GM15510 (cell line): Measurements from ENCODE around the gene ATP9B.

Experiments used
- POLR2A ChIP-seq: IDR thresholded peaks from 3 replicates; pipeline ENCODE4 v1.6.1; 2011; ENCODE audit warnings: borderline replicate concordance; ENCODE audit not compliant: insufficient read length; ENCODE audit errors: extremely low read depth

Gene ATP9B

DNA sequence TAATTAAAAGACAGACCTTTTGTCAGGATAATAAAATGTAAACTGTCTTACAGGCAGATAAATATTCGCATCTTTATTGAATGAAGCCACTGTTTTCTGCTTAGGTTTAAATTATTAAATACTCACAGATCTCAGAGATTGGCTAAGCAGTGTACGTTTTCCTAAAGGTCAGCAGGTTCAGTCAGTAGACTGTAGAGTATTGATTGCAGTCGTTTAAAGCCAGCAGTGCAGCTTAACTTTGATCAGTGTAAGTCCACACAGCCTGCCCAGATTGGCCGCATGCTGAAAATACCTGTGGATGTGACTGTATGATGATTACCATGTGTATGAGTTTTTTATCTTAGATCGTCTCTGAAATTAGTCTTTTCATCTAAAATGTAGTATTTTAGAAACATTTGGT lies 42.3 kb downstream of the ATP9B start:
- no peak for TF ChIP-seq POLR2A

DNA sequence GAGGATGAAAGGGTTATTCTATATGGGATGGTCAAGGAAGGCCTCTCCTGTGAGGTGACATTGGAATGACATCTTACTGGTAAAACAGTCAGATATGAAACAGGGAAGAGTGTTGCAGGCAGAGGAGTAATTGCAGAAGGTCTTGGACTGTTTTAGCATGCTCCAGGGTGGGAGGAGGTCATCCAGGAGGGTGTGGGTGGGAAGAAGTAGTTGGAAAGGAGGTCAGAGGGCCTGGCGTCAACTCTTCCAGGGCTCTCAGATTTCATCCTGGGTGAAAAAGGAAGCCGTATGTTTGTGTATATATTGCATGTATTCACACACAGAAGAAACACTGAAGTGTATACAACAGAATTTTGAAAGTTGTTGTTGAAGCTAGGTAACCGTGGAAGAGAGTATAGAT lies 48.2 kb downstream of the ATP9B start:
- TF ChIP-seq POLR2A: no peak

DNA sequence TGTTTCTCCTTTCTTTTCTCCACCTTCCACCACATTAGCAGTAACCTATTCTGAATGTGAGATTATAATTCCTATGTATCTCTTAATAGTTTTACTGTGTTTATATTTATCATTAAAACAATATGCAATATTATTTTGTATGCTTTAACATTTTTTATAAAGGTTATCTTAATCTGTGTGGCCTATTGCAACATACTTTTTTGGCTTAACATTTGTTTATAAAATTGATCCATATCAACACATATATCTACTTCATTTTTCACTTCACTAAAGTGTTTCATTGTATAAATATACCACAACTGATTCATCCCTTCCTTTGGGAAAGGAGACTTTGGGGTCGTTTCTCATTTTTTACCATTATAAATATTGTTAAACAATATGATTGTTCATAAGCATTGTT lies 48.6 kb downstream of the ATP9B start:
- no peak for TF ChIP-seq POLR2A

DNA sequence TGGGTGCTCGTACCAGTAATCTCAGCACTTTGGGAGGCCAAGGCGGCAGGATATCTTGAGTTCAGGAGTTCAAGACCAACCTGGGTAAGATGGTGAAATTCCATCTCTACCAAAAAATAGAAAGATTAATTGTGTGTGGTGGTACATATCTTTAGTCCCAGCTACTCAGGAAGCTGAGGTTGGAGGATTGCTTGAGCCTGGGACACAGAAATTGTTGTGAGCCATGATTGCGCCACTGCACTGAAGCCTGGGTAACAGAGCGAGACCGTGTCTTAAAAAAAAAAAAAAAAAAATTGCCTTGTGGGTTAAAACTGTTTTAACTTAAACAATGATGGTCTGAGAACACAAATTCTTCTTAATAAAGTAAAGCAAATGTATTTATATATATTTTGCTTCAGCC lies 49.6 kb downstream of the ATP9B start:
- TF ChIP-seq POLR2A: no peak

DNA sequence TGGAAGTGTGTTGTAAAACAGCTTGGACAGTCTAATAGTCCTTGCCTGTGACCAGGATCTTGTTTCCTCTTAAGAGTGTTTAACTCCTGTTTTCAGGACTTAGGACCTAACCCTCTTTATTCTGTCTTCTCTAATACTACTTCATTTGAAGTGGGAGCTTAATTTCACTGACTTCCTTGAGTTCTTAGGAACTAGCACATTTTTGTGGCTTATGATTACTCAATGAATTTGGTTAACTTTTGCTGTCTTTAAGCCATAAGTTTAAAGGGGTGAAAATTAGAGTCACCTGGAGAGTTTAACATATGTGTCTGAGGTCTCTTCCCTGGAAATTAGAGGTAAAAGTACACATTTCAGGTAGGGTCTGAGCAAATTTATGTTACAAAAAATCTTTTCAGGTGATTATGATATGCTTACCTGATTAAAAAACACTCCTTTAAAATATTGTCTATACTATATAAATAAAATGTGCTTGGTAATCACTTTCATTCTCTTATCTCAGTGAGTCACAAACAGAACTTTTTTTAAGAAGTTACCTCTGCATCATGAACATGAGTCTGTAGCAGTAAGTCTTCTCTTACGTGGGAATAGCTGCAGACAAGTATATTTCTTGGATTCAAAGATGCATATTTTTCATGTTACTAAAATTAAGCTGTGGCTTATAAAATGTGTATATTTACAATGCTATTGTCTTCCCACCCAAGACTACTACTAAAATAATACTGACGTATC lies 52.7 kb downstream of the ATP9B start:
- no peak for TF ChIP-seq POLR2A

DNA sequence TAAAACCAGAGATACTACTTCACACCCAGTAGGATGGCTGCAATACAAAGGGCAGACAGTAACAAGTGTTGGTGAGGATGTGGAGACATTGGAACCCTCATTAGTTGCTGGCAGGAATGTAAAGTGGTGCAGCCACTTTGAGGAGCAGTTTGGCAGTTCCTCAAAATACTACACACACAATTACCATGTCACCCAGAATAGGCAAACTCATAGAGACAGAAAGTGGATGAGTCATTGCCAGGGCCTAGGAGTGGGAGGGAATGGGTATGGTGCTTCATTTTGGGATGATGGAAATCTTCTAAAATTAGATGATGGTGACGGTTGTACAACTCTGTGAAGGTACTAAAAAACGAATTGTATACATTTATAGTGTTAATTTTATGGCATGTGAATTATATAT lies 54.8 kb downstream of the ATP9B start:
- TF ChIP-seq POLR2A: no peak

DNA sequence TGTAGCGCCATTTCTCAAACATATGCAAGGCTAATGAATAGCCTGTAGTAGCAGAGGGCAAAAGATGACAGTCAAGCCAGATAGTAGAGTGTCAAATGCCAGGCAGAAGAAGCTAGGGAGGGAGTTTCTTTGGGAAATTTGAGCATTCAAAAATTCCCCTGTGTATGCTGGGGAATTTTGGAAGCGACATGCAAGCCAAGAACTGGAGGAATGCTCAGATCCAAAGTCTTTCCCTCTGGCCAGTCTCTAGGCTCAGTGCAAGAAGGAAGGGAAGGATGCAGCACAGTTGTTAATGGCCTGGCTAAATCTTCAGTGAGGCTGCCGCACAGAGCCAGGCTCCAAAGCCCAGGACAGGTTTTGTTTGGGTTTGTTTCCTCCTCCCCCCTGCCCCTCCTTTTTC lies 59.9 kb downstream of the ATP9B start:
- no peak for TF ChIP-seq POLR2A

DNA sequence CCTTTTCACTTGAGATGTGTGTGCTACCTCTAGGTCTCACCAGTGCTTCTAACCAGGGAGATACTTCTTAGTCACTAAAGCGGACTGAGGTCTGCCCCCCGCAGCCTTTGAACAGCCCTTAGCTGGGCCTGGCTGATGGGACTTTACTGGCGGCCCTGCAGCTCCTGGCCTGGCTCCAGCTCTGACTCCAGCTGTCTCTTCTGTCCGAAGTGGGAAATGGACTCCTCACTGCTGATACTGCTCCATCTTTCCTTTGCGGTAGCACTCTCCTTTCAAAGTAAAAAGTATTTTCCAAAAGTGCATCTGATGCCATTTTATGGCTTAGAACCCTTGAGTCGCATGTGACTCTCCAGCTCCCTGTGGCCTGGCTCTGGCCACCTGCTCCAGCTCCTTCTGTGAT lies 64.5 kb downstream of the ATP9B start:
- no peak for TF ChIP-seq POLR2A

DNA sequence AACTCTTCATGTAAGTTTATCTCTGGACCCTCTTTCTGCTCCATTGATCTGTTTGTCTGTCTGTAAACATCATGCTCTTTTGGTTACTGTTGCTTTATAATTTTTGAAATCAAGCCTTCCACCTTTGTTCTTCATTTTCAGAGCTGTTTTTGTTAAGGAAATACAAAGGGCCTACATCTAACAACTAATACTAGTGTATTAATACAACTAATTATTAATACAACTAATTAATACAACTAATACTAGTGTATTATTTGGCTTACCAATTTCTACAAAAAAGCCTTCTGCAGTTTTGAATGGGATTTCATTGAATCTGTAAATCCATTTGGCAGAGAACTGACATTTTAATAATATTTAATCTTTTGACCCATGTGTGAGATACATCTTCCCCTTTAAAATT lies 66.7 kb downstream of the ATP9B start:
- no peak for TF ChIP-seq POLR2A

DNA sequence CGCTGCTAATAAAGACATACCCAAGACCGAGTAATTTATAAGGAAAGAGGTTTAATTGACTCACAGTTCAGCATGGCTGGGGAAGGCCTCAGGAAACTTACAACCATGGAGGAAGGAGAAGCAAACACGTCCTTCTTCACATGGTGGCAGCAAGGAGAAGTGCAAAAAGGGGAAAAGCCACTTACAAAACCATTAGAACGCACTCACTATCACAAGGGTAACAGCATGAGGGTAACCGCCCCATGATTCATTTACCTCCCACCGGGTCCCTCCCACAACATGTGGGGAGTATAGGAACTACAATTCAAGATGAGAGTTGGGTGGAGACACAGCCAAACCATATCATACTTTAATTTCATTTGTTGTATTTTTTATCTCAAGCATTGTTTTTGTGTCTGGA lies 67.5 kb downstream of the ATP9B start:
- no peak for TF ChIP-seq POLR2A

DNA sequence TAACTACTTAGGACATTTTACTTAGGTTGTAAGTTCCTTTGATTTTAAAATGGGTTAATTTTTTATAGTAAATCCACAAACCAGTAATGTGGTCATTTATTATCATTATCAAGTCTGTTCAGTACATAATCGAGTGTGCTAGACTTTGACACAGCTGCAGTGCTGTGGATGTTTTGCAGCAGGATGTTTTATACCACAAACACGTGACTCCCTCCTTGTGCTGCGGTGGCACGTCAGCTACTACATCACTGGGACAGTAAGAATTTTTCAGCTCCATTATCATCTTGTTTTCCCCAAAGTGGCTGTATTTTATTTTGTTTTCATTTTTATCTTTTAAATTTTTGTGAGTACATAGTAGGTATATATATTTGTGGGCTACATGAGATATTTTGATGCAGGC lies 70.0 kb downstream of the ATP9B start:
- no peak for TF ChIP-seq POLR2A

DNA sequence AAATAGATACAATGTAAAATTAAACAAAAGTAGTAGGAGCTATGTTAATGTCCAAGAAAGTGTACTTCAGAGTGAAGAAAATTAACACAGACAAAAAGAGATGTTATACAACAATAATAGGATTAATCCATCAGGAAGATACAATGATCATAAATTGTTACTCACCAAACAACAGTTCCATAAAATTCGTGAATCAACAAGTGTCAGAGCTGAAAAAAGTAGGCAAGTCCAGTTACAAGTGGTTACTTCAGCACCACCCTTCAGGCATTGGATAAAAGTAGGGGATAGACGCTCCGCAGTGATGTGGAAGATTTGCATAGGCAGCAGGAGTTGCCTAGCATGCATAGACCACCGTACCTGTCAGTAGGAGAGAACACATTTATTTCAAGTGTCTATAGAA lies 77.8 kb downstream of the ATP9B start:
- TF ChIP-seq POLR2A: no peak

DNA sequence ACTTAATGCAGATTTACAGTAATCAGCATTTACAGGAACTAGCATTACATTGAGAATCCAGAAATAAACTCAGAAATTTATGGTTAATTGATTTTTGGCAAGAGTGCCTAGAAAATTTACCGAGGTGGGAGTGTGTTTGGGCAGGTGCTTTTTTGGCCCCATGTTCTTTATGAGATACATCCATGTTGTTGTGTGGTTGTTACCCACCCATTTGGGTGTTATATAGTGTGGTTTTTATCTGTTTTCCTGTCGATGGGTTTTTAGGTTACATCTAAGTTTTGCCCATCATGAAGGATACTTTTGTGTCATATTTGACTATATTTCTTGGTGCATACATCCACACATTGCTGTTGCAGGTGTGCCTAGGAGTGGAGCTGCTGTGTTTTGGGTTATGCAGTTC lies 82.0 kb downstream of the ATP9B start:
- TF ChIP-seq POLR2A: no peak

DNA sequence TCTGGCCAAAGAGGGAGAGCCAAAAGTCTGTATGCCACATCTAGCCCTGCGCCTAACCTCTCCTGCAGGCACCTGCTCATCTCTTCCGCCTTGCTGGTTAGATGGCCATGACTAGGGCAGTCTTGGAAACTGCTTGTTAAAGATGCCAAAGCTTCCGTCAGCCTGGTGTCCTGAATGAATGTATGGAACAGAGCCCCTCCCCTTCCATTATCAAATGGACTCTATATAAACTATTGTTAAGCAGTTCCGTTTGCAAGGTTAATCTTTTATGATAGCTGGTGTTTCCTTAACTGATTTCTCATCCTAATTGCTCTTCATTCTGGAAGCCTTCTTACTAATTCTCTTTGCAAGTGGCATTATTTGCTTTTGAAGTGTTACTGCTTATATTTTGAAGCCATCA lies 87.1 kb downstream of the ATP9B start:
- TF ChIP-seq POLR2A: no peak

DNA sequence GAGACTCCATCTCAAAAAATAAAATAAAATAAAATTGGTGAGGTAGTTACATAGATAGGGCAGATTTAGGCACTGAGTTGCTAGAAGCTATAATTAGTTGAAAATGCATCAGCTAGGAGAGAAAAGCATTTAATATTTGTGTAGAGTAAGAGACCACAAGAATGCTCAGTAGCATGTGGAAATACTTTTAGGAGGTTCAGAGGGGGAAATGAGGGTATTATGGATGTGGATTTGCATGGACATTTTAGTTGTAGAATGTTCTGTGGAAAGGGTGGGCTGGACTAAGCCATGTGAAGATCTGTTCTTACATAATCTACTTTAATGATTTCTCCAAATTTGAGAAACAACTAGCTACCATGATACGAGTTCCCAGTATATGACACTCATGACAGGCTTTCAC lies 95.5 kb downstream of the ATP9B start:
- TF ChIP-seq POLR2A: no peak

DNA sequence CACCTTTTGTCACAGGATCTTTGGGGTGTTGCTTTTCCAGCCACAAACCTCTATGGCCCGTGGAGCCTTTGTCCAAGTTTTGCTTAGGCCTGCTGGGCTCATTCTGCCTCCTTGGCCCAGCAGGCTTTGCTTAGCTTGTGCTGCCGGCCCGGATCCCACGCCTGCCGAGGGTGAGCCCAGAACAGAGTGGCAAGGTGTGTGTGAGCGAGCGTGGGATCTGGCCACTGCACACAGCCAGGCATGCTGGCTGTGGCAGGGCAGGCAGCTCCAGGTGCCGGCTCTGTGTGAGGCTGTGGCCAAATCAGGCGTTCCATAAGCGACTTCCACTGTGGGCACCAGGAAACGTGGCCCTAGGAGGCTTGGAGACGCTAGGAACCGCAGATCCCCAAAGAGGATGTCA lies 97.5 kb downstream of the ATP9B start:
- TF ChIP-seq POLR2A: no peak

DNA sequence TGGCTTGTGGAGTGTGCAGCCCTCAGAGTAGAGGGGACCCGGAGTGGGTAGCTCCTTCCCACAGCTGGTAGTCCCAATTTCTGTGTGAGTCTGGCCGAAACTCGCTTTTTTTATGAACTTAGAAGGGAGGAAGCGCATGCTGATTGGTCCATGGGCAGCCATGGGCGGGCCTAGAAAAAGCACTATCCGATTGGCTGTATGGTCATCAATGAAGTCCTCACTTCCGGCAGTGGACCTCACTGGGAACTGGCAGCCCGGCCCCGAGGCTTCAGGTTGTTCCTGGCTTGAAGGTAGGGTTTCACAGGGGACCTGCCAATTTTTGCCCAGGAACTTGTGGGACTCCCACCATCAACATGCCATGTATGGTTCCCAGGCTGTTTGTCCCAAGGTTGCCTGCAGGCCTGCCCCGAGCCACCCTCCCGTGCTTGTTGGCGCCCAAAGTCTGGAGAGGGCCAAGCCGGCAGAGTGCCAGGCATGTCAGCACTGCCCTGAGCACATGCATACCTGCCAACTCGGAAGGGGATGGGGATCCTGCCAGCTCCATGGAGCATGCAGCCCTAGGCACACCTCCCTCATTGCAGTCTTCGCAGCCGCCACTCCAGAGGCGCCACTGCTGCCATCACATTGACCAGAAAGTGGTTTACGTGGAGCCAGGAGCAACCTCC lies 98.5 kb downstream of the ATP9B start:
- no peak for TF ChIP-seq POLR2A

DNA sequence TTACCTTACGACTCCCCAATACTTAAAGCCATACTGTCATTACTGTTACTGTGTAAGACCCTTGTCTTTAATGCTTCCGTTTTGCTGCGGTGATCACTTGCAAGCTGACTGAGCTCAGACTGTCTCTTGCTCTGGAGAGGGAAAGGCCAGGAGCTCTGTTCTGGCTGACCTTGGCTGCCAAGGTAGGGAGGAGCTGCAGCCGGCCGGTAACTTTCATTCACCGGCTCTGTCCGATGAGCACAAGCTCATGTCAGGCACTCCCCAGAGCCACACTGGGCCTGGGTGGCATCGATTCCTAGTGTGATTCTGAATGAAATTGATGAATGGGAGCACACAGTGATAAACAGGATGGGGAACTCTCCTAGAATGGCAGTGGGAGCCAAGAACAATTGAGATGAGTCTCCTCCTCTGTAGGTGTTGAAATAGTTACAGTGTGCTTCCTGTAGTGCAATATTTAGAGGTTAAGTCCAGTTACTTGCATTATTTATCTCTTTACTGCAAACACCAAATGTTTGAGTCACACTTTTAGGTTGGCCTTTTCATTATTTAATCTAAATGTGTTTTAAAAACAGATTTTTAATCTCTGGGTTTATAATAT lies 100.9 kb downstream of the ATP9B start:
- TF ChIP-seq POLR2A: no peak
